Thyroid gland (tissue), 4 donors: ENCODE data around the gene RILPL1. TPM values are rescaled to one million over a fixed set of nuclear protein-coding genes. Genes with fewer than 3 reads are reported as not detected.
A peak's percentile ranks its signal among the peaks of the same experiment; 100 is the strongest.

ENCODE experiments used
- DNase-seq, 2 donors: peaks; one replicate each; pipeline ENCODE4 v3.0.0-alpha.2; 2019
- H3K27ac ChIP-seq, 3 donors: fragments of 200-600 bp; sonication (generic); 1 replicate in 2 of 3; 2 replicates in 1 of 3; pipeline ENCODE4 v1.5.1; 2016 to 2019; ENCODE audit warnings: mild to moderate bottlenecking in 1 of 3, moderate library complexity in 1 of 3
- H3K27me3 ChIP-seq: fragments of 200-600 bp; sonication (generic); one replicate; pipeline ENCODE4 v1.5.1; 2019
- H3K36me3 ChIP-seq, 2 donors: fragments of 200-600 bp; sonication (generic); one replicate each; pipeline ENCODE4 v1.5.1; 2016 to 2019
- H3K4me1 ChIP-seq, 2 donors: fragments of 200-600 bp; sonication (generic); one replicate each; pipeline ENCODE4 v1.5.1; 2017 to 2019
- H3K4me3 ChIP-seq, 3 donors: fragments of 200-600 bp; sonication (generic); replicated peaks in 1 of 3; 1 replicate in 2 of 3; 2 replicates in 1 of 3; pipeline ENCODE4 v1.5.1; 2016; ENCODE audit warnings: mild to moderate bottlenecking in 1 of 3
- H3K9me3 ChIP-seq: fragments of 200-600 bp; sonication (generic); one replicate; pipeline ENCODE4 v1.5.1; 2017
- POLR2A ChIP-seq, 2 donors: fragments of 450-650 bp; IDR thresholded peaks; one replicate each; pipeline ENCODE4 v1.6.1; 2017; ENCODE audit warnings: antibody characterized with exemption in 2 of 2, mild to moderate bottlenecking in 2 of 2, moderate library complexity in 1 of 2
- WGBS, 2 donors: methylation state at CpG; one replicate each; pipeline ENCODE4 v1.1.5; 2017; 5-methylcytosine and 5-hydroxymethylcytosine counted together
- intact Hi-C: fragments of 100-400 bp; cut with DNase I; formaldehyde crosslinking; loops from one replicate; pipeline ENCODE4 v1.15.1; 2023
- total RNA-seq, 4 donors: library from RNA; depleted of rRNA; stranded (reverse); fragments of >200 nt; gene quantifications; one replicate each; pipeline ENCODE4 v1.2.3, GENCODE V29; 2016
- TF ChIP-seq, protein P1 (sequence below), 6 experiments: fragments of 200-600 bp in 3 of 6; fragments of 450-650 bp in 3 of 6; sonication (generic) in 3 of 6; IDR thresholded peaks; one replicate each; pipeline ENCODE4 v1.5.1; 2016 to 2019; ENCODE audit warnings: antibody characterized with exemption in 6 of 6, mild to moderate bottlenecking in 2 of 6, inconsistent platforms in 1 of 6, moderate library complexity in 1 of 6

The RILPL1 gene
- total RNA-seq, 4 donors from 2014 or later: 22.0 to 37.8 (median 31.6) TPM

DNA sequence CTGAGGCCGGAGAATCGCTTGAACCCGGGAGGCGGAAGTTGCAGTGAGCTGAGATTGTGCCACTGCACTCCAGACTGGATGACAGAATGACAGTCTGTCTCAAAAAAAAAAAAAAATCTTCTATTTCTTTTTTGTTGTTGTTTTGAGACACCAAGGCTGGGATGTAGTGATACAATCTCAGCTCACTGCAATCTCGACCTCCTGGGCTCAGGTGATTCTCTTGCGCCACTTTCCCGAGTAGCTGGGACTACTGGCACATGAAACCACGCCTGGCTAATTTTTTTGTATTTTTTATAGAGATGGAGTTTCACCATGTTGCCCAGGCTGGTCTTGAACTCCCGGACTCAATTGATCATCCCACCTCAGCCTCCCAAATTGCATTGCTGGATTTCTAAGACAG is 82.9 kb downstream of the RILPL1 start:
- no peak for TF ChIP-seq POLR2A (IDR thresholded peaks at IDR 0.05)
- TF ChIP-seq, protein P1, sequence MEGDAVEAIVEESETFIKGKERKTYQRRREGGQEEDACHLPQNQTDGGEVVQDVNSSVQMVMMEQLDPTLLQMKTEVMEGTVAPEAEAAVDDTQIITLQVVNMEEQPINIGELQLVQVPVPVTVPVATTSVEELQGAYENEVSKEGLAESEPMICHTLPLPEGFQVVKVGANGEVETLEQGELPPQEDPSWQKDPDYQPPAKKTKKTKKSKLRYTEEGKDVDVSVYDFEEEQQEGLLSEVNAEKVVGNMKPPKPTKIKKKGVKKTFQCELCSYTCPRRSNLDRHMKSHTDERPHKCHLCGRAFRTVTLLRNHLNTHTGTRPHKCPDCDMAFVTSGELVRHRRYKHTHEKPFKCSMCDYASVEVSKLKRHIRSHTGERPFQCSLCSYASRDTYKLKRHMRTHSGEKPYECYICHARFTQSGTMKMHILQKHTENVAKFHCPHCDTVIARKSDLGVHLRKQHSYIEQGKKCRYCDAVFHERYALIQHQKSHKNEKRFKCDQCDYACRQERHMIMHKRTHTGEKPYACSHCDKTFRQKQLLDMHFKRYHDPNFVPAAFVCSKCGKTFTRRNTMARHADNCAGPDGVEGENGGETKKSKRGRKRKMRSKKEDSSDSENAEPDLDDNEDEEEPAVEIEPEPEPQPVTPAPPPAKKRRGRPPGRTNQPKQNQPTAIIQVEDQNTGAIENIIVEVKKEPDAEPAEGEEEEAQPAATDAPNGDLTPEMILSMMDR (IDR thresholded peaks at IDR 0.05): no peak
- Histone ChIP-seq H3K36me3 (no peaks in the 10 kb centered on the region), H3K27me3 (no peaks in the 10 kb centered on the region), H3K4me1 (peaks cover 12 to 22% of the 10 kb centered on the region in 2 donors), H3K9me3 (no peaks in the 10 kb centered on the region), H3K4me3 (no peak overlapping the region), H3K27ac (no peak overlapping the region)
- 91 to 93% methylated on average over 9 of the region's 9 CpGs for WGBS, 2 donors
- DNase-seq: no peak
- intact Hi-C loops: no loop called here

DNA sequence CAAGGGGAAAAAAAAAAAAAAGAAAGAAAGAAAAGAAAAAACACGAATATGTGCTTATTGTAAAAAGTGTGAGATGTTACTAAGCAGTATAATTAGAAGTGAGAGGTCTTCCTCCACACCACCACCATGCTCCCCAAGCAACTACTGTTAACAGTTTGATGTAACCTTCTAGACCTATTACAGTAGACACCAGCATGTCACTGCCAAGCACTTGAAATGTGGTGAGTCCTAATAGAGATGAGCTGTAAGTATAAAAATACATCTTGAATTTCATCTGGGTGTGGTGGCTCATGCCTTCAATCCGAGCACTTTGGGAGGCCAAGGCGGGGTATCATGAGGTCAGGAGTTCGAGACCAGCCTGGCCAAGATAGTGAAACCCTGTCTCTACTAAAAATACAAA is 83.7 kb downstream of the RILPL1 start:
- DNase-seq: no peak
- Histone ChIP-seq H3K27me3 (no peaks in the 10 kb centered on the region), H3K4me1 (peaks cover 18 to 29% of the 10 kb centered on the region in 2 donors), H3K4me3 (no peak overlapping the region), H3K36me3 (no peaks in the 10 kb centered on the region), H3K9me3 (no peaks in the 10 kb centered on the region), H3K27ac (no peak overlapping the region)
- TF ChIP-seq, protein P1 (IDR thresholded peaks at IDR 0.05): no peak
- TF ChIP-seq POLR2A (IDR thresholded peaks at IDR 0.05): no peak
- WGBS, 2 donors: 89 to 95% methylated on average over 4 of the region's 4 CpGs
- intact Hi-C loops: no loop called here

DNA sequence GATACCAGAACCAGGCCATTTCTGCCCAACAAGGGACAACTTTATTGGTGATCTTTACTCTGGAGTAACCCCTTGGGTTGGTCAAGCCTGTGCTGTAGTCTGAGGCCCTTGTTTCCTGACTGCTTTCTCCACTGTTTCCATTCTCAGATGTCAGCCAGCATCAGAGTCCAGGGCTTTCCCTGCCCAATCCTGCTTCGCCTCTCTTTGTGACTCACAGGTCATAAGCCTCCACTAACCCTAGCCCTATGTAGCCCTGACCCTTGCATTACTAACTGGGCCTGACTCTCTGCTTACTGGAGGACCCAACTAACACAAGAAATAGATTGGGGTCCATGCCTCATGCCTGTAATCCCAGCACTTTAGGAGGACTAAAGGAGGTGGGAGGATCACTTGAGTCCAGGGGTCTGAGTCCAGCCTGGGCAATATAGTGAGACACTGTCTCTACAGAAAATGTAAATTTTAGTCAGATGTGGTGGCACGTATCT is 84.2 kb downstream of the RILPL1 start:
- DNase-seq: no peak
- peaks cover 23 to 35% of the 10 kb centered on the region in 2 donors for H3K4me1 ChIP-seq
- intact Hi-C loops: no loop called here
- no peaks in the 10 kb centered on the region for H3K36me3 ChIP-seq
- no peaks in the 10 kb centered on the region for H3K9me3 ChIP-seq
- TF ChIP-seq POLR2A (IDR thresholded peaks at IDR 0.05): no peak
- TF ChIP-seq, protein P1 (IDR thresholded peaks at IDR 0.05): no peak
- 96 to 97% methylated on average over 2 of the region's 2 CpGs for WGBS, 2 donors
- H3K4me3 ChIP-seq: no peak overlapping the region
- H3K27ac ChIP-seq: peak overlapping the region in 1 of 3 donors; percentile 12
- no peaks in the 10 kb centered on the region for H3K27me3 ChIP-seq

DNA sequence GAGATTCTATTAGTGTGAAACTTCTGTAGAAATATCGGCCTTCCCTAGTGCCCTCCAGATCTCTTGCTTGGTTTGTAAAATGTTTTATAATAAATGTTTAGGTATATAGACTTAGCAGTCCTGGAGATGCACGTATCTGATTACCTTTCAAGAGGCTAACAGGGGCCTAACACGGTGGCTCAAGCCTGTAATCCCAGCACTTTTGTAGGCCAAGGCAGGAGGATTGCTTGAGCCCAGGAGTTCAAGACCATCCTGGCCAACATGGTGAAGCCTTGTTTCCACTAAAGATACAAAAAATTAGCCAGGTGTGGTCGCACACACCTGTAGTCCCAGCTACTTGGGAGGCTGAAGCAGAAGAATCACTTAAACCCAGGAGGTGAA is 87.2 kb downstream of the RILPL1 start:
- peaks cover 26 to 38% of the 10 kb centered on the region in 2 donors for H3K4me1 ChIP-seq
- no peak for DNase-seq
- intact Hi-C loops: no loop called here

More for the DNA sequence above, 87.2 kb downstream of the RILPL1 start:
- no peak for TF ChIP-seq POLR2A (IDR thresholded peaks at IDR 0.05)
- TF ChIP-seq, protein P1 (IDR thresholded peaks at IDR 0.05): no peak
- H3K4me3 ChIP-seq: no peak overlapping the region
- 29 to 30% methylated on average over 4 of the region's 4 CpGs for WGBS, 2 donors
- H3K27ac ChIP-seq: peak overlapping the region; percentile 87 to 97 (median 88)
- H3K9me3 ChIP-seq: no peaks in the 10 kb centered on the region
- no peaks in the 10 kb centered on the region for H3K36me3 ChIP-seq
- no peaks in the 10 kb centered on the region for H3K27me3 ChIP-seq
